GM19397 (cell line): ENCODE measurements around the gene MGAT5.
A peak's percentile ranks its signal among the peaks of the same experiment; 100 is the strongest.

Experiments
- ATAC-seq: cut with Tn5 transposase; IDR thresholded peaks from one replicate; pipeline ENCODE4 v1.9.1; 2021; ENCODE audit warnings: mild to moderate bottlenecking, moderate library complexity; ENCODE audit not compliant: unreplicated experiment

The MGAT5 gene

DNA sequence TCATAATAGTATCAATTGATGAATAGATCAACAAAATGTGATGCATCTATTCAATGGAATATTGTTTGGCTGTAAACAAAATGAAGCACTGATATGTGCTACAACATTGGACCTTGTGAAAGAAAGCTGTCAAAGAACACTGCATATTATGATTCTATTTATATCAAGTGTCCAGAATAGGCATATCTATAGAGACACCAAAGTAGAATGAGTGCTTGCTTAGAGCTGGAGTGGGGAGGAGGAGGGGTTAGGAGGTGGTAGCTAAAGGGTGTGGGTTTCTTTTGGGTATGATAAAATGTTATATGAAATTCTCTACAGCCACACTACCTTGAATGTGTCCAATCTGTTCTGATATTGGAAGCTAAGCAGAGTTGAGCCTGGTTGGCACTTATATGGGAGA is 23.0 kb upstream of the MGAT5 start:
- no peak for ATAC-seq

DNA sequence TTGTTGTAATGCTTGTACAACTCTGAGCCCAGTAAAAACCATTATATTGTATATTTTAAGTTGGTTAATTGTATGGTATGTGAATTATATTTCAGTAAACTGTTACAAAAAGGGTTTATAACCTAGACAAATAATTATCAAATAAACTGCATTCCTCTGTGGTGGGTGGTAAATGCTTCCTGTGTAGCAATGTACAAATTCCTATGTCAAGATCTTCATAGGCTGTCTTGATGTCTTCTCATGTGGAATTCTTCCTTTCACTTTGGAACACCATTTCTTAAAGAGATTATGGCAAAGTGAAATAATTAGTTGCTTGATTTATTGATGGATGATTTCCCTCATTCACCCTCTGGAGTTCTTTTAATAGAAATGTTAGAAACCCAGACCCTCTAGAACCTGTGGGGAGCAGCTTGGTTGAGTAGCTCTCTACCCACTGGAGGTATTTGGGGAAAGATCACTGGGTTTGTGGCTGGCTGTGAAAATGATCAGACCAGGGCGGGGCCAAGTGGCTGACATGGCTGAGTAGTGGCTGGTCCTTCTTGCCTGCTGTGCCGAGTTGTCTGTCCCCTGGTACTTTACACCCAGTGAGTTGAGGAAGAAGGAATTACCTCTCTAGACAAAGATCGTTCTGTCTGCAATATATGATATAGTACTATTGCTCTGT is 22.4 kb upstream of the MGAT5 start:
- ATAC-seq = no peak

DNA sequence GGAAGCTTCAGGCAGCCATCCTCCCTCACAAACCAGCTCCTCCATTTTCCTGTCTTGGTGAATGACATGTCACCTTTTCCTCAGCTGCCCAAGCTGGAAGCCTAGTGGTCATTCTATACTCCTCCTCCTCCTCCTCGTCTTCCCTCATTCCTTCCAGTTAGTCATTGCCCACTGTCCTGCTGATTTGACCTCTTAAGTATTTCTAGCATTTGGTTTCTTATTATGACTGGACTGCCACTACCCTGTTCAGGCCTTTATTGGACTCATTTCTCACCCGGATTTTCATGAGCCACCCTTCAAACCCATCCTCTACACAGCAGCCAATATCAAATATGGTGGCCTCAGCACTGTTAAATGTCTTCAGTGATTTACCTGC is 21.9 kb upstream of the MGAT5 start:
- no peak for ATAC-seq

DNA sequence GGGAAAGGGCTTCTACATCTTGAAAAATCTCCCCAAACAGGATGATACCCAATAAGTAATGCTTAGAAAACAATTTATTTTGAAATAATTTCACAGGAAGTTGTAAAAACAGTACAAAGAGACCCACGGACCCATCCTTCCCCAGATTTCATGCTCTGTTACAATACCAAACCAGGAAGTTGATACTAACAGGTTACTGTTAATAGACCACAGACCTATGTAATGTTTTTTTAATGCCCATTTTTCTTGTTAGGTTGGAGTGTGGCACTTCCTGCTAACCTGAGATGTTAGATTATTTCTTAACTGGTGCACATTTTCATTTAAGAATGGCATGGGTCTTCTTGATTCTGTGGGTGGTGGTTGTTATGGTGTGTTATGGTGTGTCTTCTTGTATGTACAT is 21.4 kb upstream of the MGAT5 start:
- no peak for ATAC-seq

DNA sequence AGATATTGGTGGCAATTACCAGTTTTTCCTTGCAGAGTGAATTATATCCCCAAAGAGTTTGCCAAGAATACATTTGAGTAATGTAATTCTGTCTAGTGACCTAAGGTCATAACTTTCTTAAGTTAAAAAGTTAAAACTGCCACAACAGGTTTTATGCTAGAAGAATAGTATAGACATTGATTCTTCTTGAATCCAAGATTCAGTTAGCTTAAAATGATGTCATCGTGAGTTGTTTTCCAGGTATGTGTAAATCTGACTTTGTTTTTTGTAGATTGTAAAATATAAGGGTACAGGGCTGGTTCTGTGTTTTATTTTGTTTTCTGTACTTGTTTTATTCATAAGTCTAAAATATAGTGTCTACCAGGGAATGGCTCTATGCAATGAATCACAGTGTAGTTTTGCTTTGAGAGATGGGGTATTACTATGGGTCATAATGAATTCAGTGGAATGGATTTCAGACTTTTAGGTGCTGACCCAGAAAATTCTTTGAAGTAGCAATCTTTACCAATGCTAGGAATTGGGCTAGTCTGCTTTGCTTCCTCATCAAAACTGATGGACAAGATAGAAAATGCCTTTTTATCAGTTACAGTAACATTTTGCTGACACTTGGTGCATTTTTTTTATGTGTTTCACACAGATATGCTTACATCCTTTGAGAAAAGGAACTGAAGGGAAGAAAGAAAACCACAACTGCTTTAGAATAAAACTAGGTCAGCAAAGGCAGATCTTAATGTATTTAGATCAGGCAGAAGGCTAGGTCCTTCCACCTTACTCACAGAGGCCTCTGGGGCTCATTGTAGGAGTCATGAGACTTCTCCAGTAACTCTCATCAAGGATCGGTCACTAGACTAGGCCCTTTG is 20.8 kb upstream of the MGAT5 start:
- peak; percentile 29 for ATAC-seq

DNA sequence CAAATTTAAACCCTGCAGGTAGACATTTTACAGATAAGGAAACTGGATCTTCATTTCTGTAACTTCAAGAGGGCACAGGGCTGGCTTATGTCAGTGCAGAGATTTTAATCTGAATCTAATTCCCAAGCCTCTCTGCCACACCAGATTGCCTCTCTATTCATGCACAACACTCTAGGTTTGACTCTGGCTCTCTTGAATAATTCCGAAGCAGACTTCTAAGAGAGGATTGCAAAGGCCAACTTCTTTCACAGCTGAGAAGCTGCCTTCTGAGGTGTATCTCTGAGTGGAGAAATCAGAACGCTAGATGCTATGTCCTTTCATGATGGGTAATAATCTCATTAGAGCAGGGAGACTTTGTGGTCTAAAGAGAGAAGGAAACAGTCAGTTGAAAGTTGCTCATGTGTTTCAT is 20.1 kb upstream of the MGAT5 start:
- peak; percentile 66 for ATAC-seq

DNA sequence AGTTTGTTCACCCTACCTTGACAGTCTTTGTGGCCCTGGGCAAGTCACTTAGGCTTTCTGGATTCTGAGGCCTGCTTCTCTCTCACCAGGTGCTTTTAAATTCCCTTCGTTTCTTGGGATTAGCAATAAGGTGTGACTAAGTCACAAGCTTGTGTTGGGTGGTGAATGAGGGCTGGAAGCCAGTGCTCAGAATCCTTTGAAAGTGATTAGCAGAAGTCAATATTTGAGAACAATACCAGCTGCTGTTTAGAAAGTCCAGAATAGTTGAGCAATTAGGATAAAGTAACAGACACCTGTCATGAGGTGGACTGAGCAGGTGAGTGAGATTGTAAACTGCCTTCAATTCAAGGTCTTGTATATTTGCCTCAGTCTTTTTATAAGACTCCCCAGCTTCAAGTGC is 19.3 kb upstream of the MGAT5 start:
- ATAC-seq = no peak

DNA sequence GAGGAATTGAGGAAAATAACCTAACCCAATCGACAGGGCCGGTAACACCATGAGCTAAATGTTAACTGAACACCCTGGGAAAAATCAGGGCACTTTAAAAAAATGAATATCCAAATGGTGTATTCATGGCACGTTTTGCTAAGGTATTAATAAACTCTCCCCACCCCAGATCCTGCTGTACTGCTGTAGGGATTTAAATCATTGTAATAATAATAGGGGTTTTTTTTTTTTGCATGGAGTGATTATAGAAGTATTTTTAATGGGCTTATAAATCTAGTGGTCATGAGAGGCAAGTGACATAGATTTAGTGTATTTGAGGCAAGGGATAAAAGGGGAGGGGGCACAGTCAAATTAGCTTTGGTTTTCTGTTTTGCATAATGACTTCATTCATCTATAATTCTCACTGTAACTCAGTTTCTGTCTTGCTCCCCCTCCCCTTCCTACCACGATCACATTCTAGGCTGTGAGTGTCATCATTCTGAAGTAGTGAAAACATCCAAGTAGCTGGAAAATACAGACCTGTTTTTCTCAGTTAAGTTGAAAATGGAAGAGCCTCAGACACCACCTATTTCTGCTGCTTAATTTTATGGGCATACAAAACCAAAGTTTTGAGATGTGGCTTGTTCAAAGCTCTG is 18.2 kb upstream of the MGAT5 start:
- no peak for ATAC-seq

DNA sequence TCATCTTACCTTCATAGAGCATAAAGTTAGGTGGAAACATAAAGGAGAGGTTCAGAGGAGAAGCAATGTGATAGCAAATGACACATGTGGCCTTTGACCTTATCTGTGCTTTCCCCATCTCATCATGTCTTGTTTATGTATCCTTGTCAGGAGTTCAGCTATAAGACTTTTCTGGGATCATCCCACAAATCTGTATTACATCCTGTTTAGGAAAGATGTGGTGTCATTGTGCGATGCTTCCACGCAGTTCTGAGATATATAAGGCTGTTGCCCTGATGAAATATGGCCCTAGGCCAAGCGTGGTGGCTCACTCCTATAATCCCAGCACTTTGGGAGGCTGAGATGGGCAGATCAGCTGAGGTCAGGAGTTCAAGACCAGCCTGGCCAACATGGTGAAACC is 15.5 kb upstream of the MGAT5 start:
- no peak for ATAC-seq

DNA sequence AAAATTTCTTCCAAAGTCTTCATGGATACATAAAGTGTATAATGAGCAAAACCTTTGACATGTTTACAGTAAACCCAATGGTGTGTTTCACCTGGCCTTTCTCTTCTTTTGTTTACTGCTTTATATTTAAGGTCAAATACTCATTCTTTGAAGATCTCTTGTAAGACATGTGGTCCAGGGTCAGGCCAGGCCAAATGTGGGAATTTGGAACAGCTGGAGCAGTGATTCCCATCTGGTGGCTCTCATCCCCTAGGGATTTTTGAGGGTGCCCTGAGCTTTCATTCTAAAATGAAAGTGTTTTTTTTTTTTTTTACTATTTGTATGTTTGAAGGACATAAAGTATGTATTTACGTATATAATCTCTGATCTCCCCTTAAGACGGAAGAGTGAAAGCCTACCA is 13.8 kb upstream of the MGAT5 start:
- no peak for ATAC-seq

DNA sequence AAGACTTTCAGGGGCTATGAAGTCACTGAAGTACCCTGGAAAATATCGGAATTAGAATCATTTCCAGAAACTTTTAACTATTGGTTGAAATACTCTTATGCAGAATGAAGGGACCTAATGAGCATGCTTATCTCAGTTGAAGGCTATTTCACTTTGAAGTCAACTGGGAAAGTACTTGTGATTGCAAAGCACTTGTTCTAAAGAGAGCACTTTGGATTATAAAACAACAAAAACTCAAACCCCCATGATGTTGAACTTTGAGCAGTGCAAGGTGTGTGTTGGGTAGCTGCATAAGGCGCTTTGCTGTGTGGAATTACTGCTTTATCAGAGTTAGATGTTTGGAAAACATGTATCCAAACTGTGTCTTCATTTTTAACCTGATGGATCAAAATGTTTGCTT is 12.0 kb upstream of the MGAT5 start:
- ATAC-seq = no peak

DNA sequence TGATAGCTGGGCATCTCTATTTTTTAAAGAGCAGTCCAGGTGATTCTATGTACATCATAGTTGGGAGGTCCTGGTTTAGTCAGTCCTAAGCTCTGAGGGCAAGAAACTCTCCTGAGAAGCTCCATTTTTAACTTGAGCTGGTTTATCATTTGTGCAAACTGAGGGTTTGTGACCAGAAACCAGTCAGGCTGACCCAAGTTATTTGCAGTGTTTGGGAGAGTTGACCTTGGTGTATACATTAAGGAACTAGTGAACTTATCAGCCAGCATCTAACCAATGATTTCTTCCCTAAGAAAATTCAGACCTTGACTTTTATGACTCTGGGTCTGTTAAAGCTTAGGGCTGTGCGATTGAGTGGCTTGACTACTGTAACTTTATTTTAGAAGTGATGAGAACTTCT is 10.6 kb upstream of the MGAT5 start:
- ATAC-seq = no peak

DNA sequence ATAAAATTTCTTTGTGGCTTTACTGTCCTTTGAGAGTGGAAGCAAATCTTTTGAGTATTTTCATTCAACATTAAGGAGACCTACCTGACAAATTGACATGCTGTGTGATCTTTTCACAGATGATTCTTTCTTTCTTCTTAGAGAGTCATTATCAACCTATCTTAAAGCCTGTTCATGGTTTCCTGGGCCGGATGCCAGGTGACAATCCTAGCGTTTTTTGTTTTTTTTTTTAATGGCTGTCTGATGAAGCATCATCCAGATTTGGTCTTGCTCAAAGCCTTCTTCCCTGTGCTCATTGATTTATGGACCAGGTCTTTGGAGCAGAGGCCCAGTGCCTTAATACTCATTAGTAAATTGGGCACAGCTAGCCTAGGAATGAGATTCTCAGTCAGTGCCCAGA is 9.8 kb upstream of the MGAT5 start:
- no peak for ATAC-seq

DNA sequence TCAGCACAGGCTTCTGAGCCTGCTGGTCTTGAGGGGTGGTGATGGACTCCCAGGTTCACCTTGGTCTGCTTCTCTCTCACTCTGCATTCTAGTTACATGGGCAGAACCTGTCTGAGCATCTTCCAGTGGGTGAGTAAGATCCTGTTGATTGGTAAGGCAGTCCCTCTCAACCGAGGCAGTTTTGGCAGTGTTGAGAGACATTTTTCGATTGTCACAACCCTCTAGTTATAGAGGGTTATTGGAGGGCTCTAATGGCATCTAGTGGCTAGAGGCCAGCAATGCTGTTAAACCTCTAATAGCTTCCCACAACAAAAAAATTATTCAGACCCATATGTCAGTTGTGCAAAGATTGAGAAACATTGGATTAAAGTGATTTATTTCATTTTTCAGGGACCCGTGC is 9.3 kb upstream of the MGAT5 start:
- ATAC-seq = no peak

DNA sequence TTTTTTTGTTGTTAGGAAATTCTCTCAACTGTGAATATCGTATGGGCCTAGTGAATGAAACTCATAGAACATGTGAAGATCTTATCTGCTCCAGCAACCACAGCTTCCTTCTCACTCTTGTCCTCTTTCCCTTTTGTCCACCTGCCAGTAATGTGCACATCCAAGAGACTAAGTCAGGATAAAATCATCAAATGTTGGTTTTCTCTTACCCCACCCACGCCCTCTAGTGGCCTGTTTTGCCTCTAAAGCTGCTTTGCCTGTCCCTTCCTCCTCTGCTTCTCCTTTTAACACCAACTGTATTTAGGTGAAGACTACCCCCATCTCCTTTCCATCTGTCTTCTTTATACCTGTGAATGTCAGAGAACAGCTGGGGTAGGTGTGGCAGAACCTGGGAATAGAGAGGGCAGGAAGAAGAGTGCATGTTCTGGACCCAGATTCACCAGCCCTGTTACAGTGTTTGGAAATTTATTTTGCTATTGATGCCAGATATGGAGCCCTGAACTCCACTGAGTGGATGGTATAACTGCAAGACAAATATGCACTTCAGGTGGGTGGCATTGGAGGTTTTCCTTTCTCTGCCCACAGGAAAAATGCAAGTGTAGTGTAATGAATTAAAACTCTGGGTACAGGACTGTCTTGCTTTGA is 8.4 kb upstream of the MGAT5 start:
- no peak for ATAC-seq

DNA sequence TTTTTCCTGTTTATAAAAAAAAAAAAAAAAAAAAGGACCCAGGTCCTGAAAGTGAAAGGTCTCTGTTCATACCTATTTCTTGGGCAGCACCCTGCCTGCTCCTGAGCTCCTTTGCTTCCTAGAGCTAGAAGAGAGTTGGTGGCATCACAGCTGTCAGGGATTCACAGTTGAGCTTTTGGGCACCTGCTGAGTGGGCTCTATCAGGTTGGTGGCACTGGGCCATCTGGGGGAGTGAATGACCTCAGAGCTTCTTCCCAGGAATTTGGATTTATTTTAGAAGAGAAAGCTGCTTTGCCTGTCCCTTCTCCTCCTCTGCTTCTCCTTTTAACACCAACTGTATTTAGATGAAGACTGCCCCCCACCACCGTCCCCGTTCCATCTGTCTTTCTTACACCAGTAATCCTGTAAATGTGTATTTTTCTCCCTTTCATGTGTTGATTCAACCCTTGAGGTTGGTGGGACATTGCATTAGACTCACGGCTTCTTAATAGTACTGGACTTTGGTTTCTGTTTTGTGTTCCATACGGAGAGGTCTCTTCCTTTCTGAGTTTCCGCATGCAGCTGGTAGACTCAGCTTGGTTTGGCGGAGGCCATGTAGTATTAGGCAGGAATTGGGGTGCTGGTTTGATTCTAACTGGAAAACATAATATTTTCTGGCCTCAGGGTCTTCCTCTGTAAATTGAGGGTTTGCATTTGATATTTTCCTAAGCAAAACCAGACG is 7.6 kb upstream of the MGAT5 start:
- no peak for ATAC-seq

DNA sequence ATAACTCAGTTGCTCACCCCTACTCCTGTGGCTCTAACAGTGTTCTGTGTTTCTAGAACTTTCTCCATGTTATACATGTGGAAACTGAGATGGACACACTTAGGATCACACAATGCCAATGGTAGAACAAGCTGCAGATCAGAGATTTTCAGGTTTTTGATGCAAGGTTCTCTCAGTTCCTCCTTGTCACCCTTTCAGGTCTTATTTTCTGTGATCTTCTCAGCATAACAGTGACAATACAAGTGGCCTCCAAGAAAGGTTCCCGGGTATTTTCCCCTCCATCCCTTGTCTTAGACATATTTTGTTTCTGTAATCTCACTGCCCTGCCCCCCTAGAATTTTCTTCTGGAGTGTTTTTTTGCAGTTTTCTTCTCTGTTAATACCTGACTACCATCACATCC is 6.2 kb upstream of the MGAT5 start:
- ATAC-seq = peak; percentile 40

DNA sequence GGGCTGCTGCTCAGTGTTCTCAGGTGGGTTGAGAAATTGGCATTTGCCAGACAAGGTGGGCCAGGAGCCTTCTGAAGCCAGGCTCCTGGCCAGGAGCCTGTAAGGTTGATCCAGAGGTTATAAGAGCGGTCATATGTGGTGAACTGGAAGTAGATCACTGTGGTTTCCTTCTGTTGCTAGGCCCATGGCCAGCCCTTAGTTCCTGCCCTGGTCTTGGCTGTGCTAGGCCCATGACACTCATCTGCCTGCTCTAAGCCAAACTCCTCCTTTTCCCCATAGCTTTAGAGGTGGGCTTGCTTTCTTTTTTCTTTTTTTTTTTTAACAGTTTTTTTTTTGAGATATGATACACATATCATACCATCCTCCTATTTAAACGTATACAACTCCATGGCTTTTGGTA is 5.0 kb upstream of the MGAT5 start:
- no peak for ATAC-seq

DNA sequence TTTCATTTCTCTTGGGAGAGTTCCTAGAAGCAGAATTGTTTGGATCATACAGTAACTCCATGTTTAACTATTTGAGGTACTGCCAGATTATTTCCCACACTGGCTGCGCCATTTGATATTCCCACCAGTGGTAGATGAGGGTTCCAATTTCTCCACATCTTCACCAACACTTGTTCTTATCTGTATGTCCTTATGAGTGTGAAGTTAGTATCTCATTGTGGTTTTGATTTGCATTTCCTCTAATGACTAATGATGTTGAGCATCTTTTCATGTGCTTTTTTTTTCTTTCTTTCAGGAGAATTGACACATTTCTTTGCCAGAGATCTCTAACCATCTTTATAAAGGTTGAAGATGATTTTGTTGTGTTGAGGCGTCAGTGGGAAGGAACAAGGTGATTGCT is 4.1 kb upstream of the MGAT5 start:
- no peak for ATAC-seq

DNA sequence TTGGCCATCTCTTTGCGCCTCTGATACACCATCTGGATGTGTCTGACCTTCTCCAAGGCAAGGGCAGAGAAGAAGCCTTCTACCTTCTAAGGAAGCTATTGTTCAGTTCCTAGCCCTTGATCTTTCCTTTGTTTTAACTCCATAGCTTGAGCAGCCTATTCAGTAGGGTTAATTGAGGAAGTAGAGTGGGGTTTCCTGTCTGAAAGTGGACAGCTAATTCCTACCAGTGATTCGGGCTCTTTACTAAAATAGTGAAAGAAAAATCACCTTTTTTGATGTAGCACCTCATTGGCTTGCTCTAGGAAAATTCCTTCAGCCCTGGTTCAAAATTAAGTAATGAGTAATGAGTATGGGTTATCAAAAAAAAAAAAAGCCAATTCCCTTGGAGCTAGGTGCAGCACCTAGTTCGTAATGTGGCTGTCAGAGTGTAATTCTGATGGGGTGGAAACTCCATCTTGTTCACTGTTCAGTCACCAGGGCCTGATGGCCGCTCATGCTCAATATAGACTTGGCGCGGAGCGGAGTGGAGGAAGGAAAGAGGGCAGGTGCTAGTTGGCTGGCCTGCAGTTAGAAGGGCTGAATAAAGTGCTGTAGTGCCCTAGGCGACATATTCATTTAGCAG is 2.9 kb upstream of the MGAT5 start:
- ATAC-seq = no peak
